ENCODE measurements around the gene SHANK1. TPM values are rescaled to one million over a fixed set of nuclear protein-coding genes. Genes with fewer than 3 reads are reported as not detected.
"Not testable (repeated sequence)": the region's sequence is repeated elsewhere in the genome, so short reads cannot be mapped to it uniquely, and the experiment has no call there.

The SHANK1 gene
- total and polyA plus RNA-seq, 2 of the 4 experiments (the other 2 are of a cell fraction) = 6.1 to 6.7 TPM

DNA sequence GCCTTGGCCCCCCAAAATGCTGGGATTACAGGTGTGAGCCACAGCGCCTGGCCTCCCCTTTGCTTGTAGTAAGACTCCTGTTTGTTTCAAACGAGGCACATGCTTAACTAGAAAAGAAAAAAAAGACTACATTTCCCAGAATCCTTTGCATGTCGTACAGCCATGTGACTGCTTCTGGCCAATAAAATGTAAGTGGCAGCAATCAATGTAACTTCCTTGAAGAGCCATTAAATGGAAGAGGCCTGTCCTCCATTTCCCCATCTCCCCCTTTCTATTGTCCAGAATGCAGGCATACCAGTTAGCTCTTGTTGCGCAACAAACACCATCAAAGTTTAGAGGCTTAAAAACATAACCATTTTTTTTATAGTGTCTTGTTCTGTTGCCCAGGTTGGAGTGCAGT is 40.3 kb upstream of the SHANK1 start:
- no peaks in the 10 kb centered on the region for H3K9me1 ChIP-seq (ENCODE audit: insufficient read depth, low read length)
- no peak overlapping the region for H3K4me2 ChIP-seq (ENCODE audit: low read depth, low read length)
- no peak overlapping the region for H2BK15ac ChIP-seq (ENCODE audit: low read depth, low read length)
- H4K20me1 ChIP-seq (ENCODE audit: insufficient read depth, low read length) = no peaks in the 10 kb centered on the region
- POLR2A ChIA-PET (ENCODE audit: unreplicated experiment) = no interaction called here
- peaks cover 2% of the 10 kb centered on the region; the same call in 1 of the 2 replicates for H3K27me3 ChIP-seq (ENCODE audit: control insufficient read depth, insufficient read depth, low read length)
- ATAC-seq (ENCODE audit: low read depth) (peak; percentile 17; the same call in 1 of the 2 replicates), DNase-seq (peak; percentile 32)
- 40% methylated on average over 1 of the region's 4 CpGs; no CpG with 5 or more reads in 1 of the 2 experiments for WGBS, 2 experiments (ENCODE audit: extremely low coverage in 2 of 2, insufficient read length in 1 of 2)
- H2BK5ac ChIP-seq (ENCODE audit: low read depth, low read length, poor library complexity, severe bottlenecking) = no peak overlapping the region
- no peak overlapping the region for H2BK120ac ChIP-seq (ENCODE audit: low read depth, low read length)
- H3K4me3 ChIP-seq (ENCODE audit: insufficient read depth, low read depth, low read length) = no peak overlapping the region
- H3K56ac ChIP-seq (ENCODE audit: extremely low read depth, insufficient read depth, low read length) = no peak overlapping the region
- no peaks in the 10 kb centered on the region for H3K79me1 ChIP-seq (ENCODE audit: low read depth in 1 of 2, low read length in 2 of 2)
- H2AFZ ChIP-seq (replicated peaks; ENCODE audit: low read length, poor library complexity) = no peak overlapping the region
- no TSS peak for BruUV-seq (replicated peaks)
- no peak overlapping the region for H2AK5ac ChIP-seq (ENCODE audit: low read depth, low read length)
- no peak overlapping the region for H3K23ac ChIP-seq (ENCODE audit: low read depth, low read length)
- no peak overlapping the region for H3K18ac ChIP-seq (ENCODE audit: low read depth, low read length)
- 0 out of 2 replicates have a peak, but pooled peaks cover 2% of the 10 kb centered on the region for H3K9me3 ChIP-seq (ENCODE audit: control insufficient read depth, insufficient read depth, low read length)
- no peak overlapping the region for H4K91ac ChIP-seq (ENCODE audit: insufficient read depth, low read depth, low read length)
- no peak overlapping the region for H4K5ac ChIP-seq (ENCODE audit: low read depth, low read length)
- dilution Hi-C loops (cut with HindIII; ENCODE audit: low sequenced_read_pairs, unreplicated experiment) = no loop called here
- no peak overlapping the region for H2AK9ac ChIP-seq (replicated peaks; ENCODE audit: low read depth, low read length, poor library complexity)
- H3K36me3 ChIP-seq (ENCODE audit: control insufficient read depth, insufficient read depth, low read length) = no peaks in the 10 kb centered on the region
- no peak overlapping the region for H3K27ac ChIP-seq (ENCODE audit: insufficient read depth, low read length)
- H3K4ac ChIP-seq (ENCODE audit: low read depth, low read length) = no peak overlapping the region
- TF ChIP-seq, protein P1, sequence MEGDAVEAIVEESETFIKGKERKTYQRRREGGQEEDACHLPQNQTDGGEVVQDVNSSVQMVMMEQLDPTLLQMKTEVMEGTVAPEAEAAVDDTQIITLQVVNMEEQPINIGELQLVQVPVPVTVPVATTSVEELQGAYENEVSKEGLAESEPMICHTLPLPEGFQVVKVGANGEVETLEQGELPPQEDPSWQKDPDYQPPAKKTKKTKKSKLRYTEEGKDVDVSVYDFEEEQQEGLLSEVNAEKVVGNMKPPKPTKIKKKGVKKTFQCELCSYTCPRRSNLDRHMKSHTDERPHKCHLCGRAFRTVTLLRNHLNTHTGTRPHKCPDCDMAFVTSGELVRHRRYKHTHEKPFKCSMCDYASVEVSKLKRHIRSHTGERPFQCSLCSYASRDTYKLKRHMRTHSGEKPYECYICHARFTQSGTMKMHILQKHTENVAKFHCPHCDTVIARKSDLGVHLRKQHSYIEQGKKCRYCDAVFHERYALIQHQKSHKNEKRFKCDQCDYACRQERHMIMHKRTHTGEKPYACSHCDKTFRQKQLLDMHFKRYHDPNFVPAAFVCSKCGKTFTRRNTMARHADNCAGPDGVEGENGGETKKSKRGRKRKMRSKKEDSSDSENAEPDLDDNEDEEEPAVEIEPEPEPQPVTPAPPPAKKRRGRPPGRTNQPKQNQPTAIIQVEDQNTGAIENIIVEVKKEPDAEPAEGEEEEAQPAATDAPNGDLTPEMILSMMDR (conservative IDR thresholded peaks at IDR 0.05; ENCODE audit: low read depth, low read length) = no peak
- TF ChIP-seq, protein P2, sequence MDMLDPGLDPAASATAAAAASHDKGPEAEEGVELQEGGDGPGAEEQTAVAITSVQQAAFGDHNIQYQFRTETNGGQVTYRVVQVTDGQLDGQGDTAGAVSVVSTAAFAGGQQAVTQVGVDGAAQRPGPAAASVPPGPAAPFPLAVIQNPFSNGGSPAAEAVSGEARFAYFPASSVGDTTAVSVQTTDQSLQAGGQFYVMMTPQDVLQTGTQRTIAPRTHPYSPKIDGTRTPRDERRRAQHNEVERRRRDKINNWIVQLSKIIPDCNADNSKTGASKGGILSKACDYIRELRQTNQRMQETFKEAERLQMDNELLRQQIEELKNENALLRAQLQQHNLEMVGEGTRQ (IDR thresholded peaks at IDR 0.05; ENCODE audit: low read depth, low read length) = peak; percentile 94
- TF ChIP-seq CEBPB (IDR thresholded peaks at IDR 0.05; ENCODE audit: low read depth, low read length) = peak; percentile 74
- no peak overlapping the region for H2BK20ac ChIP-seq (ENCODE audit: low read depth, low read length)
- intact Hi-C loops (cut with micrococcal nuclease) = no loop called here
- no peaks in the 10 kb centered on the region for H3K4me1 ChIP-seq (ENCODE audit: control insufficient read depth, insufficient read depth, low read length)
- H4K8ac ChIP-seq (ENCODE audit: low read depth in 2 of 2, low read length in 2 of 2) = peak overlapping the region in 1 of 2 experiments; percentile 55; a peak in 1 of 4 replicates
- no peak overlapping the region for H3K14ac ChIP-seq (replicated peaks; ENCODE audit: low read depth, low read length)
- in situ Hi-C loops (cut with MboI; ENCODE audit: low sequenced_read_pairs) = no loop called here
- CTCF ChIA-PET = no interaction called here
- no peak overlapping the region for H3K9ac ChIP-seq (ENCODE audit: low read depth, low read length)

DNA sequence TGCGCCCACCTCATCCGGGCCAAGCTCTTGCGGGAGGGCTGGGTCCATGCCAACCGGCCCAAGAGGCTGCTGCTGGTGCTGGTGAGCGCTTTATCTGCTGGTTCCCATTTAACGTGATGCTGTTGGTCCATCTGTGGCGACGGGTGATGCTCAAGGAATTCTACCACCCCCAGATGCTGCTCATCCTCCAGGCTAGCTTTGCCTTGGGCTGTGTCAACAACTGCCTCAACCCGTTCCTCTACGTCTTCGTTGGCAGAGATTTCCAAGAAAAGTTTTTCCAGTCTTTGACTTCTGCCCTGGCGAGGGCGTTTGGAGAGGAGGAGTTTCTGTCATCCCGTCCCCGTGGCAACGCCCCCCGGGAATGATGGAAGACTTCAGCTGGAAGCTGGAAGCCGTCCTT is 39.5 kb upstream of the SHANK1 start:
- dilution Hi-C loops (cut with HindIII; ENCODE audit: low sequenced_read_pairs, unreplicated experiment); H3K36me3 ChIP-seq (ENCODE audit: control insufficient read depth, insufficient read depth, low read length); DNase-seq; H2BK20ac ChIP-seq (ENCODE audit: low read depth, low read length); H3K79me1 ChIP-seq (ENCODE audit: low read depth in 1 of 2, low read length in 2 of 2); intact Hi-C loops (cut with micrococcal nuclease); H4K5ac ChIP-seq (ENCODE audit: low read depth, low read length); in situ Hi-C loops (cut with MboI; ENCODE audit: low sequenced_read_pairs); BruUV-seq (replicated peaks); H4K20me1 ChIP-seq (ENCODE audit: insufficient read depth, low read length); H3K9me1 ChIP-seq (ENCODE audit: insufficient read depth, low read length); H3K4me1 ChIP-seq (ENCODE audit: control insufficient read depth, insufficient read depth, low read length); H2BK5ac ChIP-seq (ENCODE audit: low read depth, low read length, poor library complexity, severe bottlenecking); H2BK120ac ChIP-seq (ENCODE audit: low read depth, low read length); H2AK9ac ChIP-seq (replicated peaks; ENCODE audit: low read depth, low read length, poor library complexity); H3K27me3 ChIP-seq (ENCODE audit: control insufficient read depth, insufficient read depth, low read length); H3K4me2 ChIP-seq (ENCODE audit: low read depth, low read length); H2AK5ac ChIP-seq (ENCODE audit: low read depth, low read length); H3K9me3 ChIP-seq (ENCODE audit: control insufficient read depth, insufficient read depth, low read length); H4K91ac ChIP-seq (ENCODE audit: insufficient read depth, low read depth, low read length); H3K9ac ChIP-seq (ENCODE audit: low read depth, low read length); H2BK15ac ChIP-seq (ENCODE audit: low read depth, low read length); H2AFZ ChIP-seq (replicated peaks; ENCODE audit: low read length, poor library complexity); H3K14ac ChIP-seq (replicated peaks; ENCODE audit: low read depth, low read length); POLR2A ChIA-PET (ENCODE audit: unreplicated experiment); H3K56ac ChIP-seq (ENCODE audit: extremely low read depth, insufficient read depth, low read length); H4K8ac ChIP-seq (ENCODE audit: low read depth in 2 of 2, low read length in 2 of 2); ATAC-seq (ENCODE audit: low read depth); H3K27ac ChIP-seq (ENCODE audit: insufficient read depth, low read length); H3K18ac ChIP-seq (ENCODE audit: low read depth, low read length); H3K23ac ChIP-seq (ENCODE audit: low read depth, low read length); CTCF ChIA-PET; H3K4ac ChIP-seq (ENCODE audit: low read depth, low read length); H3K4me3 ChIP-seq (ENCODE audit: insufficient read depth, low read depth, low read length): not testable (repeated sequence)
- 70% methylated on average over 4 of the region's 18 CpGs; no CpG with 5 or more reads in 1 of the 2 experiments for WGBS, 2 experiments (ENCODE audit: extremely low coverage in 2 of 2, insufficient read length in 1 of 2)
